HepG2 (cell line): ENCODE data around the gene RIOK3. TPM values are rescaled to one million over a fixed set of nuclear protein-coding genes. Genes with fewer than 3 reads are reported as not detected.
A peak's percentile ranks its signal among the peaks of the same experiment; 100 is the strongest.

Source experiments
- ARID5B ChIP-seq: IDR thresholded peaks from 2 replicates; pipeline ENCODE4 v1.4.0; 2020; ENCODE audit warnings: mild to moderate bottlenecking, missing genetic modification reagents
- ATF7 ChIP-seq, 2 experiments: fragments of 450-650 bp in 1 of 2; sonication (generic) in 1 of 2; formaldehyde crosslinking in 1 of 2; IDR thresholded peaks; 2 replicates each; pipeline versions ENCODE4 v1.4.0 to v1.6.1; 2016 to 2020; ENCODE audit warnings: antibody characterized with exemption in 1 of 2, mild to moderate bottlenecking in 1 of 2, missing genetic modification reagents in 1 of 2
- FOXK1 ChIP-seq: sonication (generic); formaldehyde crosslinking; IDR thresholded peaks from 2 replicates; pipeline ENCODE4 v1.4.0; 2020; ENCODE audit warnings: low read depth, missing genetic modification reagents, borderline replicate concordance
- GPBP1L1 ChIP-seq: sonication (generic); formaldehyde crosslinking; IDR thresholded peaks from 2 replicates; pipeline ENCODE4 v1.5.0; 2020; ENCODE audit warnings: mild to moderate bottlenecking, missing genetic modification reagents
- HMGXB3 ChIP-seq: sonication (generic); formaldehyde crosslinking; IDR thresholded peaks from 2 replicates; pipeline ENCODE4 v1.4.0; 2020; ENCODE audit warnings: missing genetic modification reagents, borderline replicate concordance
- KAT2B ChIP-seq: fragments of 150-350 bp; IDR thresholded peaks from 2 replicates; pipeline ENCODE4 v1.6.1; 2014; ENCODE audit warnings: low read depth, low read length, borderline replicate concordance
- MAF1 ChIP-seq: sonication (generic); formaldehyde crosslinking; IDR thresholded peaks from 2 replicates; pipeline ENCODE4 v1.5.0; 2020; ENCODE audit warnings: missing genetic modification reagents, borderline replicate concordance
- NCOA2 ChIP-seq: sonication (generic); formaldehyde crosslinking; IDR thresholded peaks from 2 replicates; pipeline ENCODE4 v1.8.0; 2022; ENCODE audit warnings: inconsistent platforms
- ZFYVE20 ChIP-seq: sonication (generic); formaldehyde crosslinking; IDR thresholded peaks from 2 replicates; pipeline ENCODE4 v1.8.0; 2023; ENCODE audit warnings: low read depth, mild to moderate bottlenecking, moderate library complexity, missing genetic modification reagents, borderline replicate concordance
- ZKSCAN8 ChIP-seq: IDR thresholded peaks from 2 replicates; pipeline ENCODE4 v1.6.1; 2016; ENCODE audit warnings: borderline replicate concordance, missing genetic modification reagents, missing compliant biosample characterization
- ZMAT3 ChIP-seq: sonication (generic); formaldehyde crosslinking; conservative IDR thresholded peaks from 2 replicates; pipeline ENCODE4 v1.7.0; 2021; ENCODE audit warnings: missing genetic modification reagents
- ZNF160 ChIP-seq: sonication (generic); formaldehyde crosslinking; IDR thresholded peaks from 2 replicates; pipeline ENCODE4 v1.8.0; 2022; ENCODE audit warnings: mild to moderate bottlenecking, inconsistent platforms, missing genetic modification reagents
- ZNF510 ChIP-seq: sonication (generic); formaldehyde crosslinking; IDR thresholded peaks from 2 replicates; pipeline ENCODE4 v1.4.0; 2020; ENCODE audit warnings: low read depth, mild to moderate bottlenecking, missing genetic modification reagents
- ZNF552 ChIP-seq: sonication (generic); formaldehyde crosslinking; IDR thresholded peaks from 2 replicates; pipeline ENCODE4 v1.9.0; 2022; ENCODE audit warnings: missing genetic modification reagents, mild to moderate bottlenecking, borderline replicate concordance
- ZNF616 ChIP-seq: sonication (generic); formaldehyde crosslinking; IDR thresholded peaks from 2 replicates; pipeline ENCODE4 v1.5.0; 2020; ENCODE audit warnings: low read depth, mild to moderate bottlenecking, missing genetic modification reagents
- ZNF839 ChIP-seq: sonication (generic); formaldehyde crosslinking; IDR thresholded peaks from 2 replicates; pipeline ENCODE4 v1.4.0; 2020; ENCODE audit warnings: missing genetic modification reagents, mild to moderate bottlenecking, borderline replicate concordance
- ZUFSP ChIP-seq: sonication (generic); formaldehyde crosslinking; IDR thresholded peaks from 2 replicates; pipeline ENCODE4 v1.9.0; 2021; ENCODE audit warnings: missing genetic modification reagents, mild to moderate bottlenecking, borderline replicate concordance
- polyA plus RNA-seq, 8 experiments: library from polyadenylated mRNA; depleted of rRNA in 3 of 8; stranded (reverse) in 7 of 8; unstranded in 1 of 8; fragments of >200 nt; fragmentation: Illumina TruSeq in 4 of 8; extraction: Trizol in 4 of 8; gene quantifications; 2 replicates each; pipeline versions ENCODE4 v1.2.1 to v1.2.3, GENCODE V29; 2011 to 2016; ENCODE audit warnings: low read depth in 4 of 8, missing spikeins in 1 of 8, mixed read lengths in 1 of 8; ENCODE audit not compliant: insufficient read depth in 1 of 8
- total RNA-seq, 5 experiments: library from RNA; depleted of rRNA; stranded (reverse); fragments of >200 nt; fragmentation: Illumina TruSeq; extraction: Trizol; gene quantifications; 2 replicates each; pipeline ENCODE4 v1.2.3, GENCODE V29; 2016; ENCODE audit warnings: low read depth in 1 of 5

RIOK3 gene
- total and polyA plus RNA-seq, 2 of the 13 experiments (the other 11 are each of a cell fraction or from before 2014, with no cell fraction given) = 26.7 to 36.0 TPM

- TF ChIP-seq ZFYVE20 (no peak), NCOA2 (no peak), ZNF839 (CRISPR knock-in tag) (no peak), ZNF552 (CRISPR knock-in tag) (no peak), ATF7 (IDR thresholded peaks at IDR 0.05) (no peak), ATF7 (CRISPR knock-in tag; IDR thresholded peaks at IDR 0.05) (no peak), ZNF160 (CRISPR knock-in tag) (no peak), HMGXB3 (CRISPR knock-in tag) (0 out of 2 replicates have a peak, but pooled peaks have one; percentile 23), ZKSCAN8 (CRISPR knock-in tag) (no peak), GPBP1L1 (CRISPR knock-in tag) (no peak), ZMAT3 (CRISPR knock-in tag) (no peak), KAT2B (no peak), ZNF616 (CRISPR knock-in tag) (no peak), ARID5B (CRISPR knock-in tag) (0 out of 2 replicates have a peak, but pooled peaks have one; percentile 19), FOXK1 (CRISPR knock-in tag) (peak; percentile 17; the same call in 1 of the 2 replicates), MAF1 (no peak), ZUFSP (CRISPR knock-in tag) (no peak), ZNF510 (no peak)
Observed at GRCh38 chr18:23515911-23516546, 62.9 kb downstream of the RIOK3 start (continued).
